HCT116 (cell line): ENCODE data around the gene FAM53B. TPM values are rescaled to one million over a fixed set of nuclear protein-coding genes. Genes with fewer than 3 reads are reported as not detected.

Source experiments
- ATAC-seq: fragments of 200-7000 bp; cut with Tn5 transposase; 2 replicates; pipeline ENCODE4 v1.9.1; 2020; ENCODE audit warnings: mild to moderate bottlenecking, moderate library complexity
- BruUV-seq: library from RNA; stranded (reverse); fragments of 400-500 nt; replicated peaks from 2 replicates; lab custom pipeline; 2021; lab: Mats Ljungman, UMichigan
- CTCF ChIA-PET: fragments of 300-600 bp; sonication (Branson Sonifier 250); formaldehyde crosslinking; loops from one replicate; lab custom pipeline; 2021; ENCODE audit warnings: antibody characterized with exemption; lab: Charles Lee
- POLR2A ChIA-PET: fragments of 300-600, 350-600 bp; sonication (Branson Sonifier 250); formaldehyde crosslinking; loops from one replicate; lab custom pipeline; 2021; ENCODE audit warnings: antibody characterized with exemption; lab: Charles Lee
- RAD21 ChIA-PET, 2 experiments: fragments of 300-600 bp; sonication (Branson Sonifier 250); formaldehyde crosslinking; loops; one replicate each; lab custom pipeline; 2023; ENCODE audit warnings: low total read pairs in 2 of 2; ENCODE audit not compliant: uncharacterized antibody in 2 of 2, unreplicated experiment in 2 of 2, low non-redundant PET in 1 of 2; lab: Charles Lee
- DNase-seq: peaks from one replicate; pipeline ENCODE4 v3.0.0-alpha.2; 2010; ENCODE audit warnings: low read depth, low spot score
- H2AFZ ChIP-seq: fragments of 200-600 bp; shearing (Covaris generic), sonication (generic); 2 replicates; pipeline ENCODE4 v1.6.1; 2017; ENCODE audit warnings: low read depth, mixed run types, mixed read lengths, antibody characterized with exemption, low read length; ENCODE audit not compliant: poor library complexity, severe bottlenecking
- H3K27ac ChIP-seq: 2 replicates; pipeline ENCODE4 v1.5.1; 2012; ENCODE audit warnings: low read depth, low read length
- H3K27me3 ChIP-seq: fragments of 200-600 bp; sonication (generic); 2 replicates; pipeline ENCODE4 v1.6.1; 2016; ENCODE audit warnings: mixed run types, low read length, mixed read lengths; ENCODE audit not compliant: insufficient read depth
- H3K36me3 ChIP-seq, 2 experiments: fragments of 200-500 bp in 1 of 2; fragments of 200-600 bp in 1 of 2; sonication (Bioruptor generic) in 1 of 2; sonication (generic) in 1 of 2; 2 replicates each; pipeline versions ENCODE4 v1.5.1 to v1.6.1; 2014 to 2016; ENCODE audit warnings: low read length in 2 of 2, inconsistent platforms in 1 of 2, mixed read lengths in 1 of 2, mixed run types in 1 of 2; ENCODE audit not compliant: insufficient read depth in 2 of 2, control insufficient read depth in 1 of 2
- H3K4me1 ChIP-seq, 2 experiments: fragments of 200-600 bp in 1 of 2; sonication (generic) in 1 of 2; 2 replicates each; pipeline versions ENCODE4 v1.5.1 to v1.6.1; 2012 to 2017; ENCODE audit warnings: low read length in 2 of 2, inconsistent platforms in 1 of 2, mild to moderate bottlenecking in 1 of 2, mixed read lengths in 1 of 2, mixed run types in 1 of 2, moderate library complexity in 1 of 2; ENCODE audit not compliant: insufficient read depth in 2 of 2, control insufficient read depth in 1 of 2
- H3K4me2 ChIP-seq: fragments of 200-600 bp; sonication (generic); 2 replicates; pipeline ENCODE4 v1.6.1; 2017; ENCODE audit warnings: mixed run types, low read length, mixed read lengths
- H3K4me3 ChIP-seq, 2 experiments: fragments of 200-600 bp in 1 of 2; sonication (generic) in 1 of 2; replicated peaks in 1 of 2; 2 replicates each; pipeline ENCODE4 v1.5.1; 2011 to 2016; ENCODE audit warnings: low read length in 2 of 2, control low read depth in 1 of 2, low read depth in 1 of 2, mild to moderate bottlenecking in 1 of 2, mixed read lengths in 1 of 2, mixed run types in 1 of 2
- H3K79me2 ChIP-seq: fragments of 200-600 bp; sonication (generic); 2 replicates; pipeline ENCODE4 v1.6.1; 2017; ENCODE audit warnings: mild to moderate bottlenecking, mixed run types, low read length, moderate library complexity, mixed read lengths; ENCODE audit not compliant: insufficient read depth
- H3K9ac ChIP-seq: fragments of 200-600 bp; sonication (generic); 2 replicates; pipeline ENCODE4 v1.6.1; 2016; ENCODE audit warnings: low read length, mixed read lengths
- H3K9me2 ChIP-seq: fragments of 200-600 bp; sonication (generic), shearing (Covaris generic); 2 replicates; pipeline ENCODE4 v1.6.1; 2017; ENCODE audit warnings: mixed run types, mild to moderate bottlenecking, moderate library complexity; ENCODE audit not compliant: insufficient read depth
- H3K9me3 ChIP-seq, 2 experiments: fragments of 200-500 bp in 1 of 2; fragments of 200-600 bp in 1 of 2; sonication (Bioruptor generic) in 1 of 2; sonication (generic) in 1 of 2; 2 replicates each; pipeline ENCODE4 v1.6.1; 2014 to 2017; ENCODE audit warnings: low read length in 2 of 2, mixed read lengths in 2 of 2, inconsistent platforms in 1 of 2, low read depth in 1 of 2, mild to moderate bottlenecking in 1 of 2, mixed run types in 1 of 2, moderate library complexity in 1 of 2; ENCODE audit not compliant: control insufficient read depth in 1 of 2, insufficient read depth in 1 of 2
- H4K20me1 ChIP-seq: fragments of 200-600 bp; sonication (generic), shearing (Covaris generic); 2 replicates; pipeline ENCODE4 v1.6.1; 2017; ENCODE audit warnings: mixed run types, mild to moderate bottlenecking, moderate library complexity; ENCODE audit not compliant: insufficient read depth
- CTCF ChIP-seq, 3 experiments: fragments of 200-600 bp in 1 of 3; sonication (generic) in 1 of 3; IDR thresholded peaks in 2 of 3; conservative IDR thresholded peaks in 1 of 3; 2 replicates each; pipeline ENCODE4 v1.5.1; 2012 to 2017; ENCODE audit warnings: low read depth in 2 of 3, low read length in 2 of 3, antibody characterized with exemption in 1 of 3, borderline replicate concordance in 1 of 3, control low read depth in 1 of 3, mild to moderate bottlenecking in 1 of 3, mixed read lengths in 1 of 3, mixed run types in 1 of 3, moderate library complexity in 1 of 3; ENCODE audit not compliant: insufficient read depth in 1 of 3
- EGR1 ChIP-seq: IDR thresholded peaks from 2 replicates; pipeline ENCODE4 v1.6.1; 2012; ENCODE audit warnings: low read depth
- EZH2 ChIP-seq: fragments of 200-600 bp; sonication (generic); IDR thresholded peaks from 2 replicates; pipeline ENCODE4 v1.6.1; 2017; ENCODE audit warnings: antibody characterized with exemption, mixed run types
- EZH2phosphoT487 ChIP-seq: fragments of 200-600 bp; IDR thresholded peaks from 2 replicates; pipeline ENCODE4 v1.6.1; 2018; ENCODE audit warnings: antibody characterized with exemption, borderline replicate concordance
- MAX ChIP-seq: IDR thresholded peaks from 2 replicates; pipeline ENCODE4 v1.6.1; 2012
- SP1 ChIP-seq: IDR thresholded peaks from 2 replicates; pipeline ENCODE4 v1.6.1; 2012; ENCODE audit warnings: low read depth
- ZBTB33 ChIP-seq: IDR thresholded peaks from 2 replicates; pipeline ENCODE4 v1.6.1; 2011; ENCODE audit warnings: mild to moderate bottlenecking, low read length, moderate library complexity; ENCODE audit not compliant: insufficient replicate concordance; ENCODE audit errors: extremely low read depth
- ZNF274 ChIP-seq: fragments of 200-500 bp; sonication (Bioruptor generic); IDR thresholded peaks from 2 replicates; pipeline ENCODE4 v1.6.1; 2014; ENCODE audit warnings: mild to moderate bottlenecking, low read depth, low read length, inconsistent platforms
- intact Hi-C: fragments of 100-400 bp; cut with micrococcal nuclease; formaldehyde crosslinking; loops from 2 replicates; pipeline ENCODE4 v1.10.0; 2022
- total RNA-seq: library from RNA; stranded (reverse); gene quantifications from one replicate; pipeline ENCODE4 v1.2.1, GENCODE V29; 2021; ENCODE audit not compliant: unreplicated experiment

Gene FAM53B
- total RNA-seq, 1 experiment from 2014 or later: 19.6 TPM

GRCh38 chr10:124719213-124719851, 24.8 kb downstream of the FAM53B start:
- H3K27me3 ChIP-seq: no peaks in the 10 kb centered on the region
- DNase-seq (no peak), ATAC-seq (peak; percentile 68)
- intact Hi-C loops: no loop called here
- no peak overlapping the region for H3K4me2 ChIP-seq
- CTCF ChIA-PET: interaction anchor here (1.7 to 5.0 kb wide), 2 partner anchors 17 to 21 kb away, joined by 5 to 25 read pairs; no protein-coding TSS in a partner anchor
- no peaks in the 10 kb centered on the region for H3K36me3 ChIP-seq
- TF ChIP-seq ZNF274: no peak
- peak in 2 of 3 experiments; percentile 53 to 57; a peak in 4 of 6 replicates for TF ChIP-seq CTCF (IDR thresholded peaks at IDR 0.05 in 2 of 3, conservative IDR thresholded peaks at IDR 0.05 in 1 of 3; ENCODE audit: borderline replicate concordance in 1 of 3, insufficient read depth in 1 of 3, low read depth in 2 of 3, low read length in 2 of 3)
- H2AFZ ChIP-seq: no peak overlapping the region
- POLR2A ChIA-PET: no interaction called here
- H3K9ac ChIP-seq: no peak overlapping the region
- no peaks in the 10 kb centered on the region; the same call in 1 of the 2 replicates for H3K79me2 ChIP-seq
- H3K4me3 ChIP-seq: no peak overlapping the region
- RAD21 ChIA-PET: no interaction called here
- no peaks in the 10 kb centered on the region for H4K20me1 ChIP-seq
- H3K27ac ChIP-seq: no peak overlapping the region
- H3K9me3 ChIP-seq: no peaks in the 10 kb centered on the region
- peaks cover 7 to 28% of the 10 kb centered on the region in 2 experiments; a peak in 3 of 4 replicates for H3K4me1 ChIP-seq
- no peaks in the 10 kb centered on the region for H3K9me2 ChIP-seq
- BruUV-seq: no TSS peak

- no peak; the same call in 1 of the 2 replicates for ATAC-seq
- intact Hi-C loops: no loop called here
Measured at GRCh38 chr10:124717911-124718741, 26.1 kb downstream of the FAM53B start.

More at GRCh38 chr10:124717911-124718741, 26.1 kb downstream of the FAM53B start:
- TF ChIP-seq SP1 (no peak), EGR1 (peak; percentile 69), EZH2phosphoT487 (no peak), ZBTB33 (no peak), EZH2 (no peak), ZNF274 (no peak), MAX (no peak; the same call in 1 of the 2 replicates)
- no peaks in the 10 kb centered on the region; the same call in 1 of the 2 replicates for H3K79me2 ChIP-seq
- H3K4me2 ChIP-seq: no peak overlapping the region
- no peak for DNase-seq
- H3K9ac ChIP-seq: no peak overlapping the region
- no peaks in the 10 kb centered on the region for H3K36me3 ChIP-seq
- H3K4me3 ChIP-seq: no peak overlapping the region
- H4K20me1 ChIP-seq: no peaks in the 10 kb centered on the region
- CTCF ChIA-PET: interaction anchor here (0.5 to 5.0 kb wide), 5 partner anchors 13 to 155 kb away, joined by 3 to 25 read pairs (median 4); no protein-coding TSS in a partner anchor
- no peak overlapping the region for H3K27ac ChIP-seq
- H3K27me3 ChIP-seq: no peaks in the 10 kb centered on the region
- BruUV-seq: no TSS peak
- no peak overlapping the region for H2AFZ ChIP-seq
- RAD21 ChIA-PET: no interaction called here
- no peaks in the 10 kb centered on the region for H3K9me2 ChIP-seq
- peaks cover 7 to 23% of the 10 kb centered on the region in 2 experiments; a peak in 3 of 4 replicates for H3K4me1 ChIP-seq
- no peaks in the 10 kb centered on the region for H3K9me3 ChIP-seq
- POLR2A ChIA-PET: interaction anchor here (0.5 to 1.4 kb wide), 3 partner anchors 9 to 318 kb away, joined by 3 to 6 read pairs (median 5); no protein-coding TSS in a partner anchor
